HG03432 (cell line): Measurements from ENCODE around the gene TAS1R3.
A peak's percentile ranks its signal among the peaks of the same experiment; 100 is the strongest.
"Not testable (repeated sequence)": the region's sequence is repeated elsewhere in the genome, so short reads cannot be mapped to it uniquely, and the experiment has no call there.

Experiments
- ATAC-seq: cut with Tn5 transposase; IDR thresholded peaks from one replicate; pipeline ENCODE4 v1.9.1; 2021; ENCODE audit warnings: mild to moderate bottlenecking, moderate library complexity; ENCODE audit not compliant: unreplicated experiment

The TAS1R3 gene

GRCh38 chr1:1307923-1308755 is 22.9 kb upstream of the TAS1R3 start, which contains the start of the genes ACAP3 and PUSL1:
Gene ACAP3 (minus strand): TSS chr1:1307930. CDS start chr1:1307815, 115 bp downstream.
Gene PUSL1 (plus strand): TSS chr1:1308597. CDS start chr1:1308644, 47 bp downstream.
- peak; percentile 58 for ATAC-seq

GRCh38 chr1:1308756-1309250 is 22.3 kb upstream of the TAS1R3 start:
- ATAC-seq = peak; percentile 4

GRCh38 chr1:1309251-1310108 is 21.6 kb upstream of the TAS1R3 start:
- ATAC-seq = no peak

- no peak for ATAC-seq
These were observed 21.0 kb upstream of the TAS1R3 start for GRCh38 chr1:1310109-1310385.

GRCh38 chr1:1310476-1311053 is 20.5 kb upstream of the TAS1R3 start:
- ATAC-seq = no peak

- no peak for ATAC-seq
These were observed 19.7 kb upstream of the TAS1R3 start for GRCh38 chr1:1311107-1312104.

GRCh38 chr1:1312450-1313314 is 18.4 kb upstream of the TAS1R3 start:
- ATAC-seq = no peak

GRCh38 chr1:1313500-1314236 is 17.4 kb upstream of the TAS1R3 start:
- ATAC-seq = no peak

- ATAC-seq = no peak
These were observed 16.9 kb upstream of the TAS1R3 start for GRCh38 chr1:1314237-1314586.

GRCh38 chr1:1314678-1315335 is 16.3 kb upstream of the TAS1R3 start:
- no peak for ATAC-seq

- ATAC-seq = no peak
These were observed 15.6 kb upstream of the TAS1R3 start for GRCh38 chr1:1315435-1315954.

GRCh38 chr1:1316199-1316598 is 14.9 kb upstream of the TAS1R3 start:
- ATAC-seq = not testable (repeated sequence)

- no peak for ATAC-seq
These were observed 13.7 kb upstream of the TAS1R3 start for GRCh38 chr1:1317420-1317819.

GRCh38 chr1:1318131-1318652 is 12.9 kb upstream of the TAS1R3 start:
- ATAC-seq = no peak

GRCh38 chr1:1318777-1319645 is 12.1 kb upstream of the TAS1R3 start:
- ATAC-seq = no peak

GRCh38 chr1:1319646-1319941 is 11.5 kb upstream of the TAS1R3 start:
- ATAC-seq = no peak
